OCI-LY1 (cell line): ENCODE measurements around the gene ZSWIM3.
"Not testable (repeated sequence)": the region's sequence is repeated elsewhere in the genome, so short reads cannot be mapped to it uniquely, and the experiment has no call there.

ENCODE experiments used
- H2AFZ ChIP-seq: fragments of 200-600 bp; sonication (generic), shearing (Covaris generic); 2 replicates; pipeline ENCODE4 v1.6.0; 2014; ENCODE audit warnings: antibody characterized with exemption, mild to moderate bottlenecking, low read length
- H3F3A ChIP-seq: fragments of 200-600 bp; sonication (generic), shearing (Covaris generic); 2 replicates; pipeline ENCODE4 v1.6.0; 2014; ENCODE audit warnings: mild to moderate bottlenecking, antibody characterized with exemption, low read length, moderate library complexity; ENCODE audit not compliant: insufficient read depth
- H3K27ac ChIP-seq: fragments of 200-600 bp; sonication (generic); 2 replicates; pipeline ENCODE4 v1.5.1; 2014; ENCODE audit warnings: low read length, mixed run types, mild to moderate bottlenecking, low read depth; ENCODE audit not compliant: poor library complexity, severe bottlenecking
- H3K27me3 ChIP-seq: fragments of 200-600 bp; sonication (generic); 2 replicates; pipeline ENCODE4 v1.6.0; 2014; ENCODE audit warnings: antibody characterized with exemption, mild to moderate bottlenecking, low read length, moderate library complexity; ENCODE audit not compliant: insufficient read depth
- H3K36me3 ChIP-seq: fragments of 200-600 bp; sonication (generic); 2 replicates; pipeline ENCODE4 v1.6.1; 2014; ENCODE audit warnings: mild to moderate bottlenecking, antibody characterized with exemption, low read length, moderate library complexity, mixed read lengths; ENCODE audit not compliant: insufficient read depth
- H3K4me1 ChIP-seq: fragments of 200-600 bp; sonication (generic); 2 replicates; pipeline ENCODE4 v1.5.1; 2014; ENCODE audit warnings: mild to moderate bottlenecking, low read length, moderate library complexity; ENCODE audit not compliant: insufficient read depth, severe bottlenecking
- H3K4me2 ChIP-seq: fragments of 200-600 bp; sonication (generic), shearing (Covaris generic); 2 replicates; pipeline ENCODE4 v1.6.1; 2014; ENCODE audit warnings: low read length
- H3K4me3 ChIP-seq: fragments of 200-600 bp; sonication (generic); 2 replicates; pipeline ENCODE4 v1.5.1; 2014; ENCODE audit warnings: low read length, low read depth, mild to moderate bottlenecking, mixed read lengths; ENCODE audit not compliant: poor library complexity, severe bottlenecking
- H3K79me2 ChIP-seq: fragments of 200-600 bp; shearing (Covaris generic); 2 replicates; pipeline ENCODE4 v1.6.1; 2016; ENCODE audit warnings: mixed run types, low read length, mixed read lengths; ENCODE audit not compliant: insufficient read depth
- H3K9ac ChIP-seq: fragments of 200-600 bp; sonication (generic), shearing (Covaris generic); 2 replicates; pipeline ENCODE4 v1.6.1; 2014; ENCODE audit warnings: mild to moderate bottlenecking, low read length, mixed read lengths
- H3K9me2 ChIP-seq: fragments of 200-600 bp; sonication (generic), shearing (Covaris generic); 2 replicates; pipeline ENCODE4 v1.6.1; 2014; ENCODE audit warnings: low read depth, mild to moderate bottlenecking, low read length, mixed read lengths
- H3K9me3 ChIP-seq: fragments of 200-600 bp; shearing (Covaris generic); 2 replicates; pipeline ENCODE4 v1.6.1; 2014; ENCODE audit warnings: low read length, mixed read lengths
- H4K20me1 ChIP-seq: fragments of 200-600 bp; sonication (generic), shearing (Covaris generic); 2 replicates; pipeline ENCODE4 v1.6.0; 2016; ENCODE audit warnings: mild to moderate bottlenecking, low read length; ENCODE audit not compliant: insufficient read depth
- EZH2 ChIP-seq: fragments of 200-600 bp; sonication (generic), shearing (Covaris generic); IDR thresholded peaks from 2 replicates; pipeline ENCODE4 v1.8.0; 2017; ENCODE audit warnings: borderline replicate concordance, mixed run types, mild to moderate bottlenecking, antibody characterized with exemption, low read length, moderate library complexity, mixed read lengths
- TF ChIP-seq, protein P1 (sequence below): fragments of 200-600 bp; sonication (generic), shearing (Covaris generic); IDR thresholded peaks from 2 replicates; pipeline ENCODE4 v1.5.1; 2017; ENCODE audit warnings: mild to moderate bottlenecking, antibody characterized with exemption, low read length, moderate library complexity, mixed read lengths

The ZSWIM3 gene

GRCh38 chr20:45873409-45874103 is 16.1 kb downstream of the ZSWIM3 start:
- Histone ChIP-seq H3K27me3 (no peaks in the 10 kb centered on the region), H3F3A (no peaks in the 10 kb centered on the region), H3K27ac (no peak overlapping the region), H3K9me3 (no peaks in the 10 kb centered on the region), H3K4me1 (no peaks in the 10 kb centered on the region), H2AFZ (no peak overlapping the region), H3K4me3 (no peak overlapping the region), H3K9ac (no peak overlapping the region), H3K4me2 (no peak overlapping the region), H4K20me1 (no peaks in the 10 kb centered on the region), H3K79me2 (no peaks in the 10 kb centered on the region), H3K9me2 (no peaks in the 10 kb centered on the region), H3K36me3 (peaks cover 23% of the 10 kb centered on the region; the same call in 1 of the 2 replicates)
- TF ChIP-seq, protein P1, sequence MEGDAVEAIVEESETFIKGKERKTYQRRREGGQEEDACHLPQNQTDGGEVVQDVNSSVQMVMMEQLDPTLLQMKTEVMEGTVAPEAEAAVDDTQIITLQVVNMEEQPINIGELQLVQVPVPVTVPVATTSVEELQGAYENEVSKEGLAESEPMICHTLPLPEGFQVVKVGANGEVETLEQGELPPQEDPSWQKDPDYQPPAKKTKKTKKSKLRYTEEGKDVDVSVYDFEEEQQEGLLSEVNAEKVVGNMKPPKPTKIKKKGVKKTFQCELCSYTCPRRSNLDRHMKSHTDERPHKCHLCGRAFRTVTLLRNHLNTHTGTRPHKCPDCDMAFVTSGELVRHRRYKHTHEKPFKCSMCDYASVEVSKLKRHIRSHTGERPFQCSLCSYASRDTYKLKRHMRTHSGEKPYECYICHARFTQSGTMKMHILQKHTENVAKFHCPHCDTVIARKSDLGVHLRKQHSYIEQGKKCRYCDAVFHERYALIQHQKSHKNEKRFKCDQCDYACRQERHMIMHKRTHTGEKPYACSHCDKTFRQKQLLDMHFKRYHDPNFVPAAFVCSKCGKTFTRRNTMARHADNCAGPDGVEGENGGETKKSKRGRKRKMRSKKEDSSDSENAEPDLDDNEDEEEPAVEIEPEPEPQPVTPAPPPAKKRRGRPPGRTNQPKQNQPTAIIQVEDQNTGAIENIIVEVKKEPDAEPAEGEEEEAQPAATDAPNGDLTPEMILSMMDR: no peak
- no peak for TF ChIP-seq EZH2

- H4K20me1 ChIP-seq, H3K4me2 ChIP-seq, H3K27ac ChIP-seq, H3K79me2 ChIP-seq, H2AFZ ChIP-seq, H3K9me2 ChIP-seq, H3K9me3 ChIP-seq, H3K4me3 ChIP-seq, H3K4me1 ChIP-seq, H3K9ac ChIP-seq, H3F3A ChIP-seq, H3K27me3 ChIP-seq: not testable (repeated sequence)
- peaks cover 23% of the 10 kb centered on the region; the same call in 1 of the 2 replicates for H3K36me3 ChIP-seq
Observed at GRCh38 chr20:45874104-45874481, 16.7 kb downstream of the ZSWIM3 start.

DNA sequence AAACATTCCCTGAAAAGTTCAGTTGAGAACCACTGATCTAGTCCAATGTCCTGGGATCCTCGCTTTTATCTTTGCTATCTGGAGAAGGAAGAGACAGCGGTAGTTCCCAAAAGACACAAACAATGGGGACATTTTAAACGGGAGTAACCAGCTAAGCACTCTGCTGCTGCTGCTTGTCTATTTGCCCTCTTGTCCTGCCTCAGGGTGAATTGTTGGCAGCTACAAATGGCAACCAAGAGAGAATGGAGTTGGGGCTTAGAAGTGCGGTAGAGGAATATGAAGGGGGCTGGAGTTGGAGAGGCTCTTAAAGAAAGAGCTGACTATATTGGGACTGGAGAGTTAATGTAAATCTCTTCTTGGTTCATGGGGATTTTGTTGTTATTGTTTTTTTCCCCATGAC is 17.2 kb downstream of the ZSWIM3 start:
- H3K4me3 ChIP-seq: no peak overlapping the region
- H3K9me3 ChIP-seq: no peaks in the 10 kb centered on the region
- no peak overlapping the region for H3K4me2 ChIP-seq
- H4K20me1 ChIP-seq: no peaks in the 10 kb centered on the region
- H3K79me2 ChIP-seq: no peaks in the 10 kb centered on the region
- no peak overlapping the region for H2AFZ ChIP-seq
- no peak overlapping the region for H3K9ac ChIP-seq
- H3K9me2 ChIP-seq: no peaks in the 10 kb centered on the region
- no peak for TF ChIP-seq EZH2
- TF ChIP-seq, protein P1: no peak
- H3K36me3 ChIP-seq: peaks cover 23% of the 10 kb centered on the region; the same call in 1 of the 2 replicates
- no peak overlapping the region for H3K27ac ChIP-seq
- H3F3A ChIP-seq: no peaks in the 10 kb centered on the region
- H3K4me1 ChIP-seq: no peaks in the 10 kb centered on the region
- H3K27me3 ChIP-seq: no peaks in the 10 kb centered on the region
